ENCODE measurements around the gene ABCC6. TPM values are rescaled to one million over a fixed set of nuclear protein-coding genes. Genes with fewer than 3 reads are reported as not detected.
"Not testable (repeated sequence)": the region's sequence is repeated elsewhere in the genome, so short reads cannot be mapped to it uniquely, and the experiment has no call there.

ABCC6 gene
- total and polyA plus RNA-seq, 4 donors = 50.6 to 162 (median 95.9) TPM

DNA sequence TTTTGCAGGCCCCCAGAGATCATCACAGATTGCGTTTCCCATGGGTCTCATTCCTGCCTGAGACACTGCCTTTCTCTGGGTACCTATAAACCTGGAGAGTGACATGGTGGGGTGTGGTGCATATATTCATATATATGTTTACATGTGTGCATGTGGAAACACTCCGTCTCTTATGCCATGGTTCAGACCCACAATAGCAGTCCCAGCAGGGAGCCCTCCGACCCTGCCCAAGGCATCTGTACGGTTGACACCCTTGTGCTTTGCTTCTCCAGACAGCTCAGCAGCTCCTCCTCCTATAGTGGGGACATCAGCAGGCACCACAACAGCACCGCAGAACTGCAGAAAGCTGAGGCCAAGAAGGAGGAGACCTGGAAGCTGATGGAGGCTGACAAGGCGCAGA is 116.8 kb downstream of the ABCC6 start:
- peaks cover 0 to under 1% (median 0%) of the 10 kb centered on the region in 4 donors for H3K36me3 ChIP-seq (ENCODE audit: control insufficient read depth in 4 of 4, insufficient read depth in 3 of 4, low read depth in 1 of 4, low read length in 3 of 4)
- no peak for TF ChIP-seq JUND (IDR thresholded peaks at IDR 0.05)
- TF ChIP-seq, protein P1, sequence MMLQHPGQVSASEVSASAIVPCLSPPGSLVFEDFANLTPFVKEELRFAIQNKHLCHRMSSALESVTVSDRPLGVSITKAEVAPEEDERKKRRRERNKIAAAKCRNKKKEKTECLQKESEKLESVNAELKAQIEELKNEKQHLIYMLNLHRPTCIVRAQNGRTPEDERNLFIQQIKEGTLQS (IDR thresholded peaks at IDR 0.05) = no peak
- no peak for TF ChIP-seq RXRA (IDR thresholded peaks at IDR 0.05)
- TF ChIP-seq YY1 (IDR thresholded peaks at IDR 0.05) = no peak
- no peak for TF ChIP-seq SP1 (IDR thresholded peaks at IDR 0.05)
- no peak for TF ChIP-seq NR2F2 (IDR thresholded peaks at IDR 0.05)
- no peak for TF ChIP-seq GABPA (IDR thresholded peaks at IDR 0.05 in 1 of 2, conservative IDR thresholded peaks at IDR 0.05 in 1 of 2)
- TF ChIP-seq FOXA2 (IDR thresholded peaks at IDR 0.05) = no peak
- TF ChIP-seq, protein P2, sequence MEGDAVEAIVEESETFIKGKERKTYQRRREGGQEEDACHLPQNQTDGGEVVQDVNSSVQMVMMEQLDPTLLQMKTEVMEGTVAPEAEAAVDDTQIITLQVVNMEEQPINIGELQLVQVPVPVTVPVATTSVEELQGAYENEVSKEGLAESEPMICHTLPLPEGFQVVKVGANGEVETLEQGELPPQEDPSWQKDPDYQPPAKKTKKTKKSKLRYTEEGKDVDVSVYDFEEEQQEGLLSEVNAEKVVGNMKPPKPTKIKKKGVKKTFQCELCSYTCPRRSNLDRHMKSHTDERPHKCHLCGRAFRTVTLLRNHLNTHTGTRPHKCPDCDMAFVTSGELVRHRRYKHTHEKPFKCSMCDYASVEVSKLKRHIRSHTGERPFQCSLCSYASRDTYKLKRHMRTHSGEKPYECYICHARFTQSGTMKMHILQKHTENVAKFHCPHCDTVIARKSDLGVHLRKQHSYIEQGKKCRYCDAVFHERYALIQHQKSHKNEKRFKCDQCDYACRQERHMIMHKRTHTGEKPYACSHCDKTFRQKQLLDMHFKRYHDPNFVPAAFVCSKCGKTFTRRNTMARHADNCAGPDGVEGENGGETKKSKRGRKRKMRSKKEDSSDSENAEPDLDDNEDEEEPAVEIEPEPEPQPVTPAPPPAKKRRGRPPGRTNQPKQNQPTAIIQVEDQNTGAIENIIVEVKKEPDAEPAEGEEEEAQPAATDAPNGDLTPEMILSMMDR (IDR thresholded peaks at IDR 0.05; ENCODE audit: low read depth, low read length, missing input control) = no peak
- TF ChIP-seq FOXA1 (IDR thresholded peaks at IDR 0.05) = no peak
- no peak for TF ChIP-seq HNF4G (IDR thresholded peaks at IDR 0.05)
- WGBS = 92% methylated on average over 6 of the region's 6 CpGs

DNA sequence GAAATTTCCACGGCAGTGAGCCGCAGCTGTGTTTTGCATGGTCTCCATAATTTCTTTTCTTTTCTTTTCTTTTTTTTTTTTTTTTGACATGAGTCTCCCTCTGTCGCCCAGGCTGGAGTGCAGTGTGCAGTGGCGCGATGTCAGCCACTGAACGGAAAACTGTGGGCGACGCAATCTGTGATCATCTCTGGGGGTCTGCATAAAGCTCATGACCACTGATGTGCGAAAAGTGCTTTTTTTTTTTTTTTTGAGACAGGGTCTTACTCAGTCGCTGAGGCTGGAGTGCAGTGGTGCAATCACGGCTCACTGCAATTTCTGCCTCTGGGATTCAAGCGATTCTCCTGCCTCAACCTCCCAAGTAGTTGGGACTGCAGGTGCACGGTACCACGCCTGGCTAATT is 117.6 kb downstream of the ABCC6 start:
- DNase-seq (ENCODE audit: low spot score) = no peak
- Histone ChIP-seq H3K36me3 (ENCODE audit: control insufficient read depth in 4 of 4, insufficient read depth in 3 of 4, low read depth in 1 of 4, low read length in 3 of 4) (no peaks in the 10 kb centered on the region), H3K27ac (ENCODE audit: low read depth in 1 of 2, low read length in 2 of 2) (no peak overlapping the region), H3K9ac (ENCODE audit: low read depth in 1 of 2, low read length in 2 of 2) (no peak overlapping the region), H3K27me3 (ENCODE audit: control insufficient read depth in 4 of 4, insufficient read depth in 4 of 4, low read length in 3 of 4) (no peaks in the 10 kb centered on the region), H3K4me3 (ENCODE audit: low read depth in 1 of 3, low read length in 3 of 3) (no peak overlapping the region), H3K4me1 (ENCODE audit: control insufficient read depth in 4 of 4, insufficient read depth in 4 of 4, low read length in 3 of 4) (no peaks in the 10 kb centered on the region), H3K9me3 (ENCODE audit: control insufficient read depth in 4 of 4, low read length in 3 of 4) (no peaks in the 10 kb centered on the region)
- TF ChIP-seq FOXA1 (IDR thresholded peaks at IDR 0.05) = no peak
- no peak for TF ChIP-seq NR2F2 (IDR thresholded peaks at IDR 0.05)
- TF ChIP-seq SP1 (IDR thresholded peaks at IDR 0.05) = no peak
- no peak for TF ChIP-seq TAF1 (conservative IDR thresholded peaks at IDR 0.05)
- WGBS = 95% methylated on average over 14 of the region's 14 CpGs

More for the DNA sequence above, 116.8 kb downstream of the ABCC6 start:
- Histone ChIP-seq H3K4me3 (ENCODE audit: low read depth in 1 of 3, low read length in 3 of 3) (no peak overlapping the region), H3K9ac (ENCODE audit: low read depth in 1 of 2, low read length in 2 of 2) (no peak overlapping the region), H3K9me3 (ENCODE audit: control insufficient read depth in 4 of 4, low read length in 3 of 4) (no peaks in the 10 kb centered on the region), H3K27me3 (ENCODE audit: control insufficient read depth in 4 of 4, insufficient read depth in 4 of 4, low read length in 3 of 4) (no peaks in the 10 kb centered on the region), H3K4me1 (ENCODE audit: control insufficient read depth in 4 of 4, insufficient read depth in 4 of 4, low read length in 3 of 4) (no peaks in the 10 kb centered on the region), H3K27ac (ENCODE audit: low read depth in 1 of 2, low read length in 2 of 2) (no peak overlapping the region)
- DNase-seq (ENCODE audit: low spot score) = no peak

DNA sequence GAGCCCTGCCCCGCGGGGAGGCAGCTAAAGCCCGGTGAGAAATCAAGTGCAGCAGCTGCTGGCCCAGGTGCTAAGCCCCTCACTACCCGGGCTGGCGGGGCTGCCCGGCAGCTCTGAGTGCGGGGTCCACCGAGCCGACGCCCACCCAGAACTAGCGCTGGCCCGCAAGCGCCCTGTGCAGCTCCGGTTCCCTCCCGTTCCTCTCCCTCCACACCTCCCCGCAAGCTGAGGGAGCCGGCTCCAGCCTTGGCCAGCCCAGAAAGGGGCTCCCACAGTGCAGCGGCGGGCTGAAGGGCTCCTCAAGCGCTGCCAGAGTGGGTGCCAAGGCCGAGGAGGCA is 118.5 kb downstream of the ABCC6 start:
- 96% methylated on average over 21 of the region's 21 CpGs for WGBS
- not testable (repeated sequence) for H3K36me3 ChIP-seq (ENCODE audit: control insufficient read depth in 4 of 4, insufficient read depth in 3 of 4, low read depth in 1 of 4, low read length in 3 of 4); H3K9ac ChIP-seq (ENCODE audit: low read depth in 1 of 2, low read length in 2 of 2)

DNA sequence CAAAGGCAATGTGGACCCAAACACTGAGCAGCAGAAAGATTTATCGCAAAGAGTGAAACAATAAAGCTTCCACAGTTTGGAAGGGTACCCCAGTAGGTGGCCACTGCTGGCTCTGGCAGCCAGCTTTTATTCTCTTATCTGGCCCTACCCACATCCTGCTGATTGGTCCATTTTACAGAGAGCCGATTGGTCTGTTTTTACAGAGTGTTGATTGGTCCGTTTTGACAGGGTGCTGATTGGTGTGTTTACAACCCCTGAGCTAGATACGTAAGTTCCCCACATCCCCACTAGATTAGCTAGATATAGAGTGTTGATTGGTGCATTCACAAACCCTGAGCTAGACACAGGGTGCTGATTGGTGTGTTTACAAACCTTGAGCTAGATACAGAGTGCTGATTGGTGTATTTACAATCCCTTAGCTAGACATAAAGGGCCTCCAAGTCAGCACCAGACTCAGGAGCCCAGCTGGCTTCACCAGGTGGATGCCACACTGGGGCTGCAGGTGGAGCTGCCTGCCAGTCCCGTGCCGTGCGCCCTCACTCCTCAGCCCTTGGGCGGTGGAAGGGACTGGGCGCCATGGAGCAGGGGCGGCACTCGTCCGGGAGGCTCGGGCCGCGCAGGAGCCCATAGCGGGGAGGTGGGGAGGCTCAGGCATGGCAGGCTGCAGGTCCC is 119.0 kb downstream of the ABCC6 start:
- not testable (repeated sequence) for H3K4me1 ChIP-seq (ENCODE audit: control insufficient read depth in 4 of 4, insufficient read depth in 4 of 4, low read length in 3 of 4); H3K36me3 ChIP-seq (ENCODE audit: control insufficient read depth in 4 of 4, insufficient read depth in 3 of 4, low read depth in 1 of 4, low read length in 3 of 4)
- 89% methylated on average over 16 of the region's 16 CpGs for WGBS

More for the DNA sequence above, 118.5 kb downstream of the ABCC6 start:
- DNase-seq (ENCODE audit: low spot score); H3K27me3 ChIP-seq (ENCODE audit: control insufficient read depth in 4 of 4, insufficient read depth in 4 of 4, low read length in 3 of 4); H3K9me3 ChIP-seq (ENCODE audit: control insufficient read depth in 4 of 4, low read length in 3 of 4); H3K4me3 ChIP-seq (ENCODE audit: low read depth in 1 of 3, low read length in 3 of 3); H3K4me1 ChIP-seq (ENCODE audit: control insufficient read depth in 4 of 4, insufficient read depth in 4 of 4, low read length in 3 of 4); H3K27ac ChIP-seq (ENCODE audit: low read depth in 1 of 2, low read length in 2 of 2): not testable (repeated sequence)

More for the DNA sequence above, 119.0 kb downstream of the ABCC6 start:
- not testable (repeated sequence) for H3K27me3 ChIP-seq (ENCODE audit: control insufficient read depth in 4 of 4, insufficient read depth in 4 of 4, low read length in 3 of 4); H3K9ac ChIP-seq (ENCODE audit: low read depth in 1 of 2, low read length in 2 of 2); H3K9me3 ChIP-seq (ENCODE audit: control insufficient read depth in 4 of 4, low read length in 3 of 4); H3K4me3 ChIP-seq (ENCODE audit: low read depth in 1 of 3, low read length in 3 of 3); H3K27ac ChIP-seq (ENCODE audit: low read depth in 1 of 2, low read length in 2 of 2); DNase-seq (ENCODE audit: low spot score)
